ENCODE measurements around the gene LGALS7.

DNA sequence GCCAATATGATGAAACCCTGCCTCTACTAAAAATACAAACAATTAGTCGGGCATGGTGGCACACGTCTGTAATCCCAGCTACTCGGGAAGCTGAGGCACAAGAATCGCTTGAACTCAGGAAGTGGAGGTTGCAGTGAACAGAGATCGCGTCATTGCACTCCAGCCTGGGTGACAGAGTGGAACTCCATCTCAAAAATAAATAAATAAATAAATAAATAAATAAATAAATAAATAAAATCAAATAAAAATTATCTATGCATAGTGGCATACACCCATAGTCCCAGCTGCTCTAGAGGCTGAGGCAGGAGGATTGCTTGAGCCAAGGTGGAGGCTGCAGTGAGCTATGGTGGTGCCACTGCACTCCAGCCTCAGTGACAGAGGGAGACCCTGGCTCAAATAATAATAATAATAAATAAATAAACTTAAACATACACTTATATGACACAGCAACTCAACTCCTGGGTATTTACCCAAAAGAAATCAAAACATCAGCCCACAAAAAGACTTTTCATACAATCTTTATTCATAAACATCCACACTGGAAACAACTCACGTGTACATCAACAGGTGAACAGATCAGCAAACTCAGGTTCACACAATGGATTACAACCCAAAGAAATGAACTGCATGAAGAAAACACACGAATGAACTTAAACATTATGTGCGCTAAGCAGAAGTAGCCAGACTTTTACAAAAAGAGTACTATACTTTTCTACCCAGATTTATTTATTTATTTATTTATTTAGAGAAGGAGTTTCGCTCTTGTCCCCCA lies 6.9 kb downstream of the LGALS7 start:
- TF ChIP-seq, protein P1, sequence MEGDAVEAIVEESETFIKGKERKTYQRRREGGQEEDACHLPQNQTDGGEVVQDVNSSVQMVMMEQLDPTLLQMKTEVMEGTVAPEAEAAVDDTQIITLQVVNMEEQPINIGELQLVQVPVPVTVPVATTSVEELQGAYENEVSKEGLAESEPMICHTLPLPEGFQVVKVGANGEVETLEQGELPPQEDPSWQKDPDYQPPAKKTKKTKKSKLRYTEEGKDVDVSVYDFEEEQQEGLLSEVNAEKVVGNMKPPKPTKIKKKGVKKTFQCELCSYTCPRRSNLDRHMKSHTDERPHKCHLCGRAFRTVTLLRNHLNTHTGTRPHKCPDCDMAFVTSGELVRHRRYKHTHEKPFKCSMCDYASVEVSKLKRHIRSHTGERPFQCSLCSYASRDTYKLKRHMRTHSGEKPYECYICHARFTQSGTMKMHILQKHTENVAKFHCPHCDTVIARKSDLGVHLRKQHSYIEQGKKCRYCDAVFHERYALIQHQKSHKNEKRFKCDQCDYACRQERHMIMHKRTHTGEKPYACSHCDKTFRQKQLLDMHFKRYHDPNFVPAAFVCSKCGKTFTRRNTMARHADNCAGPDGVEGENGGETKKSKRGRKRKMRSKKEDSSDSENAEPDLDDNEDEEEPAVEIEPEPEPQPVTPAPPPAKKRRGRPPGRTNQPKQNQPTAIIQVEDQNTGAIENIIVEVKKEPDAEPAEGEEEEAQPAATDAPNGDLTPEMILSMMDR (conservative IDR thresholded peaks at IDR 0.05; ENCODE audit: low read length): no peak
- TF ChIP-seq EZH2phosphoT487 (IDR thresholded peaks at IDR 0.05; ENCODE audit: borderline replicate concordance, low read depth, low read length): no peak
